IMR-90 (cell line): ENCODE measurements around the gene MAU2. TPM values are rescaled to one million over a fixed set of nuclear protein-coding genes. Genes with fewer than 3 reads are reported as not detected.

Source experiments
- ATAC-seq: fragments of 200-7000 bp; cut with Tn5 transposase; 2 replicates; pipeline ENCODE4 v1.9.1; 2020; ENCODE audit warnings: low read depth, mild to moderate bottlenecking, moderate library complexity
- BruUV-seq: library from RNA; stranded (reverse); fragments of 400-500 nt; replicated peaks from 2 replicates; lab custom pipeline; 2021; lab: Mats Ljungman, UMichigan
- CTCF ChIA-PET: fragments of 300-600 bp; formaldehyde crosslinking; extraction: SDS; loops from one replicate; lab custom pipeline; 2021; ENCODE audit warnings: antibody characterized with exemption; lab: Yijun Ruan, JAX
- POLR2A ChIA-PET: fragments of 300-600 bp; sonication (Branson Sonifier 250); formaldehyde crosslinking; loops from one replicate; lab custom pipeline; 2022; ENCODE audit warnings: antibody characterized with exemption; ENCODE audit not compliant: unreplicated experiment; lab: Charles Lee
- DNase-seq: peaks from one replicate; pipeline ENCODE4 v3.0.0; 2013
- H2AFZ ChIP-seq: replicated peaks from 2 replicates; pipeline ENCODE3; 2013; ENCODE audit warnings: low read length, mild to moderate bottlenecking; ENCODE audit not compliant: poor library complexity
- H2AK5ac ChIP-seq: 2 replicates; pipeline ENCODE4 v1.6.1; 2013; ENCODE audit warnings: low read depth, low read length, inconsistent platforms
- H2AK9ac ChIP-seq: replicated peaks from 2 replicates; pipeline ENCODE3; 2013; ENCODE audit warnings: mild to moderate bottlenecking, low read depth, low read length, moderate library complexity; ENCODE audit not compliant: poor library complexity
- H2BK120ac ChIP-seq: 2 replicates; pipeline ENCODE4 v1.6.1; 2013; ENCODE audit warnings: low read depth, low read length, inconsistent platforms
- H2BK15ac ChIP-seq: 3 replicates; pipeline ENCODE4 v1.6.1; 2013; ENCODE audit warnings: low read depth, low read length, inconsistent platforms
- H2BK20ac ChIP-seq: 2 replicates; pipeline ENCODE4 v1.6.1; 2013; ENCODE audit warnings: low read depth, mild to moderate bottlenecking, inconsistent platforms, low read length, moderate library complexity
- H2BK5ac ChIP-seq: 2 replicates; pipeline ENCODE4 v1.6.1; 2013; ENCODE audit warnings: mild to moderate bottlenecking, low read depth, low read length, inconsistent platforms; ENCODE audit not compliant: poor library complexity, severe bottlenecking
- H3K14ac ChIP-seq: replicated peaks from 2 replicates; pipeline ENCODE4 v1.6.1; 2013; ENCODE audit warnings: low read depth, low read length, inconsistent platforms
- H3K18ac ChIP-seq: 2 replicates; pipeline ENCODE4 v1.6.1; 2013; ENCODE audit warnings: low read depth, low read length, control low read depth
- H3K23ac ChIP-seq: 2 replicates; pipeline ENCODE4 v1.6.1; 2013; ENCODE audit warnings: low read depth, low read length, inconsistent platforms
- H3K27ac ChIP-seq: 2 replicates; pipeline ENCODE4 v1.5.1; 2013; ENCODE audit warnings: mild to moderate bottlenecking, control low read depth, low read length; ENCODE audit not compliant: insufficient read depth
- H3K27me3 ChIP-seq: 2 replicates; pipeline ENCODE4 v1.6.1; 2013; ENCODE audit warnings: low read length; ENCODE audit not compliant: control insufficient read depth, insufficient read depth
- H3K36me3 ChIP-seq: 2 replicates; pipeline ENCODE4 v1.6.1; 2013; ENCODE audit warnings: low read length, mixed read lengths; ENCODE audit not compliant: control insufficient read depth, insufficient read depth
- H3K4ac ChIP-seq: 2 replicates; pipeline ENCODE4 v1.6.1; 2013; ENCODE audit warnings: low read depth, low read length, inconsistent platforms
- H3K4me1 ChIP-seq: 2 replicates; pipeline ENCODE4 v1.6.1; 2013; ENCODE audit warnings: low read length, mixed read lengths; ENCODE audit not compliant: control insufficient read depth, insufficient read depth
- H3K4me2 ChIP-seq: 2 replicates; pipeline ENCODE4 v1.6.1; 2013; ENCODE audit warnings: low read depth, mild to moderate bottlenecking, control low read depth, low read length, moderate library complexity
- H3K4me3 ChIP-seq: 2 replicates; pipeline ENCODE4 v1.5.1; 2013; ENCODE audit warnings: low read depth, mild to moderate bottlenecking, control low read depth, low read length, moderate library complexity; ENCODE audit not compliant: insufficient read depth
- H3K56ac ChIP-seq: 2 replicates; pipeline ENCODE4 v1.6.1; 2013; ENCODE audit warnings: low read length, inconsistent platforms; ENCODE audit not compliant: insufficient read depth; ENCODE audit errors: extremely low read depth
- H3K79me1 ChIP-seq, 2 experiments: 2 replicates each; pipeline ENCODE4 v1.6.1; 2013; ENCODE audit warnings: low read length in 2 of 2, inconsistent platforms in 1 of 2, low read depth in 1 of 2
- H3K9ac ChIP-seq: 2 replicates; pipeline ENCODE4 v1.6.1; 2013; ENCODE audit warnings: low read depth, low read length, control low read depth
- H3K9me1 ChIP-seq: 2 replicates; pipeline ENCODE4 v1.6.1; 2013; ENCODE audit warnings: low read length, inconsistent platforms; ENCODE audit not compliant: insufficient read depth
- H3K9me3 ChIP-seq: 2 replicates; pipeline ENCODE4 v1.6.1; 2013; ENCODE audit warnings: low read length; ENCODE audit not compliant: control insufficient read depth, insufficient read depth
- H4K20me1 ChIP-seq: 2 replicates; pipeline ENCODE4 v1.6.1; 2013; ENCODE audit warnings: low read length, inconsistent platforms; ENCODE audit not compliant: insufficient read depth
- H4K5ac ChIP-seq: 2 replicates; pipeline ENCODE4 v1.6.1; 2013; ENCODE audit warnings: mild to moderate bottlenecking, low read depth, low read length, control low read depth
- H4K8ac ChIP-seq, 2 experiments: 2 replicates each; pipeline ENCODE4 v1.6.1; 2013; ENCODE audit warnings: low read depth in 2 of 2, low read length in 2 of 2, control low read depth in 1 of 2, inconsistent platforms in 1 of 2
- H4K91ac ChIP-seq: 2 replicates; pipeline ENCODE4 v1.6.1; 2013; ENCODE audit warnings: low read depth, low read length, inconsistent platforms; ENCODE audit not compliant: insufficient read depth
- BHLHE40 ChIP-seq: fragments of 150-350 bp; IDR thresholded peaks from 2 replicates; pipeline ENCODE4 v1.6.1; 2016; ENCODE audit warnings: mild to moderate bottlenecking, low read depth, low read length
- CEBPB ChIP-seq: IDR thresholded peaks from 2 replicates; pipeline ENCODE4 v1.6.1; 2012; ENCODE audit warnings: low read depth, low read length, improper control_type of control experiment
- CHD1 ChIP-seq: IDR thresholded peaks from 2 replicates; pipeline ENCODE4 v1.6.1; 2012; ENCODE audit warnings: low read depth, low read length, improper control_type of control experiment
- MAFK ChIP-seq: IDR thresholded peaks from 2 replicates; pipeline ENCODE4 v1.6.1; 2012; ENCODE audit warnings: low read depth, low read length, improper control_type of control experiment
- MAZ ChIP-seq: IDR thresholded peaks from 2 replicates; pipeline ENCODE4 v1.6.1; 2012; ENCODE audit warnings: low read depth, mild to moderate bottlenecking, low read length, improper control_type of control experiment, moderate library complexity, borderline replicate concordance
- MXI1 ChIP-seq: IDR thresholded peaks from 2 replicates; pipeline ENCODE4 v1.6.1; 2012; ENCODE audit warnings: low read depth, mild to moderate bottlenecking, low read length, moderate library complexity, borderline replicate concordance
- NFE2L2 ChIP-seq: fragments of 150-350 bp; IDR thresholded peaks from 2 replicates; pipeline ENCODE4 v1.6.1; 2016; ENCODE audit warnings: low read depth, mild to moderate bottlenecking, low read length
- RAD21 ChIP-seq: IDR thresholded peaks from 2 replicates; pipeline ENCODE4 v1.6.1; 2012; ENCODE audit warnings: low read length, improper control_type of control experiment
- WGBS, 2 experiments: methylation state at CpG; one replicate each; pipeline versions ENCODE4 v1.1.5 to v1.1.7; 2013; ENCODE audit warnings: missing lambda C conversion rate in 2 of 2; ENCODE audit not compliant: insufficient read length in 1 of 2; ENCODE audit errors: extremely low coverage in 2 of 2; 5-methylcytosine and 5-hydroxymethylcytosine counted together
- dilution Hi-C: fragments of 300-500 bp; cut with HindIII; formaldehyde crosslinking; loops from one replicate; pipeline ENCODE4 v1.14.3; 2018; ENCODE audit warnings: low sequenced_read_pairs; ENCODE audit not compliant: unreplicated experiment
- in situ Hi-C: fragments of 300-500 bp; cut with MboI; formaldehyde crosslinking; loops from 3 replicates; pipeline ENCODE4 v1.14.3; 2019; ENCODE audit warnings: low sequenced_read_pairs, inconsistent platforms, mixed read lengths
- intact Hi-C: fragments of 100-400 bp; cut with micrococcal nuclease; formaldehyde crosslinking; loops from 2 replicates; pipeline ENCODE4 v1.10.0; 2022
- polyA plus RNA-seq, 3 experiments: library from polyadenylated mRNA; depleted of rRNA; stranded (reverse); fragments of >200 nt; gene quantifications; 2 replicates each; pipeline ENCODE4 v1.2.3, GENCODE V29; 2012; ENCODE audit warnings: low replicate concordance in 1 of 3
- total RNA-seq: library from RNA; depleted of rRNA; stranded (reverse); fragments of >200 nt; gene quantifications from 2 replicates; pipeline ENCODE4 v1.2.3, GENCODE V29; 2012
- TF ChIP-seq, protein P1 (sequence below): fragments of 150-350 bp; IDR thresholded peaks from 2 replicates; pipeline ENCODE4 v1.6.1; 2017; ENCODE audit warnings: mild to moderate bottlenecking, antibody characterized with exemption, low read length, low read depth
- TF ChIP-seq, protein P2 (sequence below): fragments of 150-350 bp; IDR thresholded peaks from 2 replicates; pipeline ENCODE4 v1.6.1; 2016; ENCODE audit warnings: low read depth, mild to moderate bottlenecking, low read length, moderate library complexity, borderline replicate concordance

Gene MAU2
- total and polyA plus RNA-seq, 2 of the 4 experiments (the other 2 are of a cell fraction) = 24.6 to 31.1 TPM

DNA sequence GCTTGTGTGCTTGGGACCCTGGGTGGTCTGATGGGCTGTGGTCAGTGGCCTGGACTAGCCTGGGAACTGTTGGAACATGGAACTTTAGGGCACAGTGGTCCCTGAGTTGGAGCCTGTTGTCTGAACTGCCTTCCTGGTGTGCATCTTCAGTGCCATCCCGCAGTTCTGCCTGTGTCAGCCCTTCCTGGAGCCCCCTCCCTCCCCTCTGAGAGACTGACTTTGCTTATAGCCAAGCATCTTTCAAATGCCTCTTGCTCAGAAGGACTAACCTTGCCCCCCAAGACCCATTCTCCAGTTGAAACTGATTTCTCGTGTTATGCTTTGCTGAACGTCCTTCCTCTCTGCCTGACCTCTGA is 14.3 kb downstream of the MAU2 start:
- Histone ChIP-seq H3K27me3 (no peaks in the 10 kb centered on the region), H3K18ac (no peak overlapping the region), H3K9me1 (no peaks in the 10 kb centered on the region), H2BK15ac (no peak overlapping the region), H3K79me1 (peaks cover 22 to 46% of the 10 kb centered on the region in 2 experiments), H2AK9ac (no peak overlapping the region), H4K20me1 (peaks cover 37% of the 10 kb centered on the region), H2AFZ (no peak overlapping the region), H3K4me2 (no peak overlapping the region), H2BK5ac (no peak overlapping the region), H3K9ac (no peak overlapping the region), H3K23ac (no peak overlapping the region), H3K56ac (no peak overlapping the region), H2AK5ac (no peak overlapping the region), H3K9me3 (no peaks in the 10 kb centered on the region), H3K4me3 (no peak overlapping the region), H3K27ac (no peak overlapping the region), H2BK120ac (no peak overlapping the region), H3K36me3 (peaks cover 64% of the 10 kb centered on the region), H3K4ac (no peak overlapping the region), H3K14ac (no peak overlapping the region), H2BK20ac (no peak overlapping the region), H4K91ac (no peak overlapping the region), H4K5ac (no peak overlapping the region), H3K4me1 (no peaks in the 10 kb centered on the region), H4K8ac (no peak overlapping the region)
- dilution Hi-C loops (no loop called here), in situ Hi-C loops (no loop called here), intact Hi-C loops (no loop called here)
- WGBS, 2 experiments = 96% methylated on average over 3 of the region's 3 CpGs; no CpG with 5 or more reads in 1 of the 2 experiments
- no peak for DNase-seq
- no TSS peak for BruUV-seq
- ATAC-seq = no peak
- TF ChIP-seq CEBPB (no peak), CHD1 (no peak), BHLHE40 (no peak), RAD21 (no peak), NFE2L2 (no peak), MXI1 (no peak), MAZ (no peak), MAFK (no peak)
- TF ChIP-seq, protein P1, sequence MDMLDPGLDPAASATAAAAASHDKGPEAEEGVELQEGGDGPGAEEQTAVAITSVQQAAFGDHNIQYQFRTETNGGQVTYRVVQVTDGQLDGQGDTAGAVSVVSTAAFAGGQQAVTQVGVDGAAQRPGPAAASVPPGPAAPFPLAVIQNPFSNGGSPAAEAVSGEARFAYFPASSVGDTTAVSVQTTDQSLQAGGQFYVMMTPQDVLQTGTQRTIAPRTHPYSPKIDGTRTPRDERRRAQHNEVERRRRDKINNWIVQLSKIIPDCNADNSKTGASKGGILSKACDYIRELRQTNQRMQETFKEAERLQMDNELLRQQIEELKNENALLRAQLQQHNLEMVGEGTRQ = no peak
- TF ChIP-seq, protein P2, sequence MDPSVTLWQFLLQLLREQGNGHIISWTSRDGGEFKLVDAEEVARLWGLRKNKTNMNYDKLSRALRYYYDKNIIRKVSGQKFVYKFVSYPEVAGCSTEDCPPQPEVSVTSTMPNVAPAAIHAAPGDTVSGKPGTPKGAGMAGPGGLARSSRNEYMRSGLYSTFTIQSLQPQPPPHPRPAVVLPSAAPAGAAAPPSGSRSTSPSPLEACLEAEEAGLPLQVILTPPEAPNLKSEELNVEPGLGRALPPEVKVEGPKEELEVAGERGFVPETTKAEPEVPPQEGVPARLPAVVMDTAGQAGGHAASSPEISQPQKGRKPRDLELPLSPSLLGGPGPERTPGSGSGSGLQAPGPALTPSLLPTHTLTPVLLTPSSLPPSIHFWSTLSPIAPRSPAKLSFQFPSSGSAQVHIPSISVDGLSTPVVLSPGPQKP = no peak
- ChIA-PET CTCF (interaction anchor here (0.6 kb wide), 1 partner anchor 16 kb away, joined by 3 read pairs; no protein-coding TSS in a partner anchor), POLR2A (no interaction called here)
